ENCODE data around the gene S100PBP. TPM values are rescaled to one million over a fixed set of nuclear protein-coding genes. Genes with fewer than 3 reads are reported as not detected.

The S100PBP gene
- total RNA-seq, 4 donors from 2014 or later = 27.3 to 41.9 (median 34.7) TPM

- H3K36me3 ChIP-seq = no peaks in the 10 kb centered on the region
- H3K27me3 ChIP-seq = no peaks in the 10 kb centered on the region
- no peaks in the 10 kb centered on the region for H3K9me3 ChIP-seq
- peaks cover 0 to 26% of the 10 kb centered on the region in 2 donors for H3K4me1 ChIP-seq
- TF ChIP-seq CTCF (IDR thresholded peaks at IDR 0.05) (no peak), POLR2A (IDR thresholded peaks at IDR 0.05) (no peak)
- intact Hi-C loops (cut with DNase I) = loop anchor here (5.0 to 10.0 kb wide), 3 partner anchors 161 to 469 kb away; no protein-coding TSS in a partner anchor
- no peak overlapping the region for H3K4me3 ChIP-seq (replicated peaks in 1 of 3)
- 87 to 90% methylated on average over 5 of the region's 5 CpGs for WGBS, 2 donors
- no peak for DNase-seq
- H3K27ac ChIP-seq = no peak overlapping the region
Observed at GRCh38 chr1:32873484-32873883, 56.0 kb downstream of the S100PBP start.

- intact Hi-C loops (cut with DNase I) = loop anchor here (5.0 to 10.0 kb wide), 3 partner anchors 163 to 470 kb away; no protein-coding TSS in a partner anchor
- Histone ChIP-seq H3K4me3 (replicated peaks in 1 of 3) (no peak overlapping the region), H3K27ac (no peak overlapping the region), H3K27me3 (no peaks in the 10 kb centered on the region), H3K36me3 (no peaks in the 10 kb centered on the region), H3K4me1 (peaks cover 0 to 24% of the 10 kb centered on the region in 2 donors), H3K9me3 (no peaks in the 10 kb centered on the region)
- no peak for TF ChIP-seq POLR2A (IDR thresholded peaks at IDR 0.05)
- TF ChIP-seq CTCF (IDR thresholded peaks at IDR 0.05) = no peak
- DNase-seq = peak; percentile 31 to 33
- 37 to 56% methylated on average over 5 of the region's 5 CpGs for WGBS, 2 donors
Observed at GRCh38 chr1:32874860-32875752, 57.7 kb downstream of the S100PBP start.

GRCh38 chr1:32876341-32877210 is 59.1 kb downstream of the S100PBP start:
- intact Hi-C loops (cut with DNase I) = loop anchor here (10.0 kb wide), 2 partner anchors 362 to 472 kb away; no protein-coding TSS in a partner anchor

More at GRCh38 chr1:32876341-32877210, 59.1 kb downstream of the S100PBP start:
- Histone ChIP-seq H3K36me3 (no peaks in the 10 kb centered on the region), H3K4me3 (replicated peaks in 1 of 3) (no peak overlapping the region), H3K27ac (no peak overlapping the region), H3K27me3 (no peaks in the 10 kb centered on the region), H3K4me1 (peaks cover 0 to 14% of the 10 kb centered on the region in 2 donors), H3K9me3 (no peaks in the 10 kb centered on the region)
- WGBS, 2 donors = 29 to 38% methylated on average over 15 of the region's 16 CpGs
- peak; percentile 45 for DNase-seq
- no peak for TF ChIP-seq POLR2A (IDR thresholded peaks at IDR 0.05)
- peak in 5 of 6 experiments; percentile 38 to 84 (median 68) for TF ChIP-seq CTCF (IDR thresholded peaks at IDR 0.05)
